ENCODE results near the gene ZNF277. TPM values are rescaled to one million over a fixed set of nuclear protein-coding genes. Genes with fewer than 3 reads are reported as not detected.

ZNF277 gene
- total RNA-seq, 2 donors from 2014 or later = 15.9 to 29.8 TPM

DNA sequence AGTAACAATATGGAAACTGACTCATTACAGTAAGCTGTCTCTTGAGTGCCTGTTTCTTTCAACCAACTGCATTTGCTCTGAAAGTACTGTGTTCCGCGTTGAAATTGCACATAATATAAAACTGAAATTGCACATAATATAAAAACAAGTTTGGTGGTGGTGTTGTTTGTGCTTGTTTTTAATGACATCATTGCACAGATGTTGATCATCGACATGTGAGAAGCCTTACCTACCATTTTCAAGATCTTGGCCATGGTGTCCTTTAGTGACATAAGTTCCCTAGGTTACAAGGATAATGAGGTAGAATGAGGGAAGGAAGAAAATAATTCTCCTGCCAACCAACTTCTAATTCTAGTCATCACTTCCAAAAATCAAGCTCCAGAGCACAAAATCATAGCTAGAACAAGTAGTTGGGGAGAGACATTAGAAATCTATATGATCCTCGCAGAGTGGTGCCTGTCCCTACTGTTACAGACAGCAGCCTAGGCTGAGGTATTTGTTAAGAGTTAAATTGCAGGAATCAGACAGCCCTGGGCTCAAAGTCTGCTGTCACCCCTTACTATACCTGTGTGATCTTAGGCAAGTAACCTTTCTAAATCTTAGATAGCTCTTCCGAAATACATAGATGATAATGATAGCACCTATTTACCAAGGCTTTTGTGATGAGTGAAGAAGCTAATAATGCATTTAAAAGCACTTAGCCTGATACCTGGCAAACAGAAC is 29.6 kb upstream of the ZNF277 start:
- Histone ChIP-seq H3K36me3 (no peaks in the 10 kb centered on the region), H3K27me3 (no peaks in the 10 kb centered on the region), H3K27ac (no peak overlapping the region), H3K4me3 (no peak overlapping the region), H3K9me3 (no peaks in the 10 kb centered on the region), H3K4me1 (peaks cover 0 to 20% of the 10 kb centered on the region in 2 donors)
- DNase-seq (ENCODE audit: low spot score) = no peak
- TF ChIP-seq, protein P1, sequence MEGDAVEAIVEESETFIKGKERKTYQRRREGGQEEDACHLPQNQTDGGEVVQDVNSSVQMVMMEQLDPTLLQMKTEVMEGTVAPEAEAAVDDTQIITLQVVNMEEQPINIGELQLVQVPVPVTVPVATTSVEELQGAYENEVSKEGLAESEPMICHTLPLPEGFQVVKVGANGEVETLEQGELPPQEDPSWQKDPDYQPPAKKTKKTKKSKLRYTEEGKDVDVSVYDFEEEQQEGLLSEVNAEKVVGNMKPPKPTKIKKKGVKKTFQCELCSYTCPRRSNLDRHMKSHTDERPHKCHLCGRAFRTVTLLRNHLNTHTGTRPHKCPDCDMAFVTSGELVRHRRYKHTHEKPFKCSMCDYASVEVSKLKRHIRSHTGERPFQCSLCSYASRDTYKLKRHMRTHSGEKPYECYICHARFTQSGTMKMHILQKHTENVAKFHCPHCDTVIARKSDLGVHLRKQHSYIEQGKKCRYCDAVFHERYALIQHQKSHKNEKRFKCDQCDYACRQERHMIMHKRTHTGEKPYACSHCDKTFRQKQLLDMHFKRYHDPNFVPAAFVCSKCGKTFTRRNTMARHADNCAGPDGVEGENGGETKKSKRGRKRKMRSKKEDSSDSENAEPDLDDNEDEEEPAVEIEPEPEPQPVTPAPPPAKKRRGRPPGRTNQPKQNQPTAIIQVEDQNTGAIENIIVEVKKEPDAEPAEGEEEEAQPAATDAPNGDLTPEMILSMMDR (IDR thresholded peaks at IDR 0.05) = no peak

DNA sequence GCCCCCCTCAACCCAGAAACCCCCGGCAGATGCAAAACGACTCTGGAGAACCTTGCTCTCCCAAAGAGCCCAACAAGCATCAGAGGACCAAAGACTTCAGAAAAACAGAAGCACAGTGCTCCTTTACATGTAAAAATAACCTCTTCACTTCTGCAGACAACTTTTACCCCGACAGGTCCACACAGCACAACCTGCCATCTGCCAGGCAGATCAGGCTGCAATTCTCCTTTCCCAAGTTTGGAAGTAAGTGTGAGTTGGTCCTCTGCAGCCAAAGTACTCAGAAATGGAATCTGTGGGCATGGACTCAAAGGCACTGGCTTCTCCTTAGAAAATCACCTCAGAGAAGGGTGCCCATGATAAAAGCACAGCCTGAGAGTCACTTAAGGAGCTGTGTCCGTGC is 26.3 kb upstream of the ZNF277 start:
- no peak overlapping the region for H3K4me3 ChIP-seq
- peaks cover 0 to 35% of the 10 kb centered on the region in 2 donors for H3K4me1 ChIP-seq
- H3K27ac ChIP-seq = no peak overlapping the region
- TF ChIP-seq, protein P1 (IDR thresholded peaks at IDR 0.05) = no peak
- no peak for DNase-seq (ENCODE audit: low spot score)
- H3K36me3 ChIP-seq = no peaks in the 10 kb centered on the region
- no peaks in the 10 kb centered on the region for H3K27me3 ChIP-seq
- no peaks in the 10 kb centered on the region for H3K9me3 ChIP-seq

DNA sequence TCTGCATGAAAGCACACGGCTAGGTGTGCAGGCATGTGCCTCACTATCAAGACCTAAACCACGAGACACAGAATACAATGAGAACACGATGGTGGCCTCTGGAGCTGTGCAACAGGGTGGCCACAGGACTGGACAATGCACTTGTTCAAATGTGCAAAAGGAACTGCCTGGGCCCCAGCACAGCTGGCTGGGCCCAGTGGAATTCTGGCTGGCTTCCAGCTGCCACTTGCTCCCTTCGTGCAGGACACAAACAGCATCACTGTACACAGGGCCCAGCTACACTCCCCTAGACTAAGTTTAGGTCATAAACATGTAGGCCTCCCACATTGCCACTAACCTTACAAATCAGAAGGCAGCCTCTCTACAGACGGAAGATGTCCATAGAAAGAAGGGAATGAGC is 23.7 kb upstream of the ZNF277 start:
- TF ChIP-seq, protein P1 (IDR thresholded peaks at IDR 0.05) = no peak
- DNase-seq (ENCODE audit: low spot score) = no peak
- H3K4me1 ChIP-seq = peaks cover 0 to 46% of the 10 kb centered on the region in 2 donors

DNA sequence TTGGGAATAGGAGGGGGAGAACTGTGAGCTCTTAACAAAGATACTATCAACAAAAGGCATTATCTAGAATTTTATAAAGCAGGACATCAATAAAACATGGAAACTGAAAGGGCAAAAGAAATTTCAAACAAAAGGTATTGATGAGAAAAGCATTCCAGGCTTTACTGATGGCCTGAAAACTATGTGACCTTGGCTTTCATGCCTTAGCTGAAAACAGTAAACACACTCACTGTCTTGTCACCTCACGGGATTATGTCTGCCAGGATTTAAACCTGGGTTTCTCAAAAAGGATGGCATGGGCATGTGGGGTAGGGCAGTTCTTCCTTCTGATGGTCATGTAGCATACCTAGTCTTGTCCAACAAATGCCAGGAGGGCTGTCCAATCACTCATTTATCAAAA is 23.2 kb upstream of the ZNF277 start:
- H3K9me3 ChIP-seq = no peaks in the 10 kb centered on the region
- peaks cover 0 to 46% of the 10 kb centered on the region in 2 donors for H3K4me1 ChIP-seq
- no peak overlapping the region for H3K4me3 ChIP-seq
- H3K27me3 ChIP-seq = no peaks in the 10 kb centered on the region
- H3K27ac ChIP-seq = no peak overlapping the region
- H3K36me3 ChIP-seq = no peaks in the 10 kb centered on the region
- TF ChIP-seq, protein P1 (IDR thresholded peaks at IDR 0.05) = no peak
- DNase-seq (ENCODE audit: low spot score) = no peak

More for the DNA sequence above, 23.7 kb upstream of the ZNF277 start:
- Histone ChIP-seq H3K27me3 (no peaks in the 10 kb centered on the region), H3K36me3 (no peaks in the 10 kb centered on the region), H3K27ac (no peak overlapping the region), H3K9me3 (no peaks in the 10 kb centered on the region), H3K4me3 (no peak overlapping the region)

DNA sequence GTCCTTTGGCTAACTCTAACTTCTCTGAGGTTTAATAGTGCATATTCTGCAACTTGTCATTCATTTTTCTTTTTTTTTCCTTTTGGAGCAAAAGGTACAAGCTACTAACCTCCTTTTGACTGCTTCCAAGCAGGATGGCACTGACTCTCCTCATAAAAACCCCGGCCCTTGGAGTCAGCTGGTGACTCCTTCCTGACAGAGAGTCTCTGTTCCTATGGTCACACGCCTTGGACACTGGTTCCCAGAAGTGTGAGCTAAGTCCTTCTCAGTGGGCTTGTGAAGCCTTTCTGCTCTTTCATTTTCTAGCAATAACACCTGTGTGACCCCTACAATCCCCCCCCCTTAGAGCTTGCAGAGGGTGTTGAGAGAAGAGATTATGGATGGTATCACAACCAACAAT is 22.0 kb upstream of the ZNF277 start:
- TF ChIP-seq, protein P1 (IDR thresholded peaks at IDR 0.05) = no peak
- Histone ChIP-seq H3K9me3 (no peaks in the 10 kb centered on the region), H3K36me3 (no peaks in the 10 kb centered on the region), H3K27ac (no peak overlapping the region), H3K4me1 (peaks cover 0 to 46% of the 10 kb centered on the region in 2 donors), H3K27me3 (no peaks in the 10 kb centered on the region), H3K4me3 (no peak overlapping the region)
- no peak for DNase-seq (ENCODE audit: low spot score)

Measured in right atrium auricular region (tissue), 2 donors.